Measurements from ENCODE around the gene CDC42SE2.

- TF ChIP-seq, protein P1, sequence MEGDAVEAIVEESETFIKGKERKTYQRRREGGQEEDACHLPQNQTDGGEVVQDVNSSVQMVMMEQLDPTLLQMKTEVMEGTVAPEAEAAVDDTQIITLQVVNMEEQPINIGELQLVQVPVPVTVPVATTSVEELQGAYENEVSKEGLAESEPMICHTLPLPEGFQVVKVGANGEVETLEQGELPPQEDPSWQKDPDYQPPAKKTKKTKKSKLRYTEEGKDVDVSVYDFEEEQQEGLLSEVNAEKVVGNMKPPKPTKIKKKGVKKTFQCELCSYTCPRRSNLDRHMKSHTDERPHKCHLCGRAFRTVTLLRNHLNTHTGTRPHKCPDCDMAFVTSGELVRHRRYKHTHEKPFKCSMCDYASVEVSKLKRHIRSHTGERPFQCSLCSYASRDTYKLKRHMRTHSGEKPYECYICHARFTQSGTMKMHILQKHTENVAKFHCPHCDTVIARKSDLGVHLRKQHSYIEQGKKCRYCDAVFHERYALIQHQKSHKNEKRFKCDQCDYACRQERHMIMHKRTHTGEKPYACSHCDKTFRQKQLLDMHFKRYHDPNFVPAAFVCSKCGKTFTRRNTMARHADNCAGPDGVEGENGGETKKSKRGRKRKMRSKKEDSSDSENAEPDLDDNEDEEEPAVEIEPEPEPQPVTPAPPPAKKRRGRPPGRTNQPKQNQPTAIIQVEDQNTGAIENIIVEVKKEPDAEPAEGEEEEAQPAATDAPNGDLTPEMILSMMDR (IDR thresholded peaks at IDR 0.05) = no peak
- TF ChIP-seq POLR2A (IDR thresholded peaks at IDR 0.05) (no peak), POLR2AphosphoS5 (IDR thresholded peaks at IDR 0.05; ENCODE audit: insufficient read depth in 1 of 2, low read depth in 1 of 2) (no peak)
Measured at GRCh38 chr5:131423056-131423455, 159.2 kb downstream of the CDC42SE2 start.
